ENCODE measurements around the gene PDE6H. TPM values are rescaled to one million over a fixed set of nuclear protein-coding genes. Genes with fewer than 3 reads are reported as not detected.
A peak's percentile ranks its signal among the peaks of the same experiment; 100 is the strongest.

The PDE6H gene
- total RNA-seq, 1 experiment from 2014 or later, result not detected

DNA sequence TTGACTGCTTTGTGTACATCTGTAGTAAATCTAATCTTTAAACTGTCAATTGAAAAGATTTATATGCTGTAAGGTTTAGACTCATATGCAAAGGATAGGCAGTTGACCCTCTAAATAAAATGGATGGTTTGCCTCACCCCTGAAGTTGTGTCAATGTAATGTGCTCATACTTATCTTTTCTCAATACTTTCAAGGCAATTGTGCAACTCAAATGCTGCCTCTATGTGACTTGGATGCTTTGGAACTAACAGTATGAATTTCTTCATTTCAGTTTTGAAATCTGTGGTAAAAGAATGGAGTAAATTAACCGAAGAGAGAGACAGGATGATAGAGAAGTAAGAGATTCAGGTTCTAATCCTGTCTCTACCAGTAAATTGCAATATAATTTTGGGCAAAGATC, 9.7 kb downstream of the PDE6H start:
- Histone ChIP-seq H3K27me3 (ENCODE audit: low read length) (no peaks in the 10 kb centered on the region), H2AFZ (ENCODE audit: low read length) (peak overlapping the region; percentile 68; the same call in 1 of the 2 replicates), H3K9me3 (ENCODE audit: low read length) (no peaks in the 10 kb centered on the region), H3K4me1 (ENCODE audit: low read length) (peaks cover 6% of the 10 kb centered on the region), H3K36me3 (ENCODE audit: insufficient read depth, low read length) (no peaks in the 10 kb centered on the region), H3K9me2 (replicated peaks; ENCODE audit: insufficient read depth, low read length) (no peaks in the 10 kb centered on the region), H4K20me1 (ENCODE audit: insufficient read depth, low read depth, low read length) (no peaks in the 10 kb centered on the region), H3K9ac (ENCODE audit: low read length) (no peak overlapping the region), H3K4me3 (ENCODE audit: low read length) (no peak overlapping the region), H3K27ac (ENCODE audit: low read length) (no peak overlapping the region), H3K4me2 (ENCODE audit: low read depth, low read length, poor library complexity, severe bottlenecking) (no peak overlapping the region), H3K79me2 (ENCODE audit: low read length) (no peaks in the 10 kb centered on the region)
- peak; percentile 14 for DNase-seq

DNA sequence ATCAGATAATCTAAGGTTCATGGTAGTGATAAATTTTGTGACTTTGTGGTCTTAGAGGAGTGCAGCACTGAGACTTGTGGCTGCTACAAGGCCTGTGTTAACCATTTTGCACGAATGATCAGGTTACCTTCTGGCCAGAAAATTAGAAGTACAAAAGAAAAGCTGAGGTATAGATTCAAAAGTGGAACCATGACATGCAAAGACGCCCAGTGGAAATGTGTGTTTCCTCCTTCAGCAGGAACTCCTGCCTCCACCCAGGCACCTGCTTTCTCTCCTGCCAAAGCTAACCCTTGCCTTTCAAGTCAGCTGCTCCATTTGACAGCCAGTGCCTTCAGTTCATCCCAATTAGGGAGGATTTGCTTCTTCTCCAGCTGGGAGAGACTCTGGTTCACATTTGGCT, 10.1 kb downstream of the PDE6H start:
- peak; percentile 42 for DNase-seq
- no peaks in the 10 kb centered on the region for H4K20me1 ChIP-seq (ENCODE audit: insufficient read depth, low read depth, low read length)
- H3K79me2 ChIP-seq (ENCODE audit: low read length), result no peaks in the 10 kb centered on the region
- H3K4me1 ChIP-seq (ENCODE audit: low read length), result peaks cover 7% of the 10 kb centered on the region
- no peaks in the 10 kb centered on the region for H3K27me3 ChIP-seq (ENCODE audit: low read length)
- no peak overlapping the region for H3K9ac ChIP-seq (ENCODE audit: low read length)
- H3K27ac ChIP-seq (ENCODE audit: low read length), result no peak overlapping the region
- H3K4me2 ChIP-seq (ENCODE audit: low read depth, low read length, poor library complexity, severe bottlenecking), result no peak overlapping the region
- H3K36me3 ChIP-seq (ENCODE audit: insufficient read depth, low read length), result no peaks in the 10 kb centered on the region
- H3K4me3 ChIP-seq (ENCODE audit: low read length), result no peak overlapping the region
- no peaks in the 10 kb centered on the region for H3K9me3 ChIP-seq (ENCODE audit: low read length)
- H2AFZ ChIP-seq (ENCODE audit: low read length), result peak overlapping the region; percentile 68; the same call in 1 of the 2 replicates
- no peaks in the 10 kb centered on the region for H3K9me2 ChIP-seq (replicated peaks; ENCODE audit: insufficient read depth, low read length)

DNA sequence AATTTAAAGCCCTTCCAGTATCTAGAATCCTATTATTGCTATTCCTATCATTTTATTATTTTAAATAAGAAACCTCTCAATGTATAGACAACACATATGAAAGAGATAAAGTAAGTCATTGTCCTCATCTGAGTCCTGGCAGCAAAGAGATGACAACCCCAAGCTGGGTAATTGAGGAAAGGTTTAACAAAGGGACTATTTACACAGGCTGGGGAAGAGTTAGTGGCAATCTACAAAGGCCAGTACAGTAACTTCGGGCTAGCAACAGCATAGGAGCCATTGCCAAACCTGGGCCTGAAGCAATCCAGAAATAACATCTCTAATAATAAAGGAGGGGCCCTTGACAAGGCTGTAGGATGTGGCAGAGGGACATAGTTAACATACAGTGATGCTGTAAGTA, 11.2 kb downstream of the PDE6H start:
- Histone ChIP-seq H3K4me2 (ENCODE audit: low read depth, low read length, poor library complexity, severe bottlenecking) (no peak overlapping the region), H3K27ac (ENCODE audit: low read length) (no peak overlapping the region), H3K9ac (ENCODE audit: low read length) (no peak overlapping the region), H3K4me3 (ENCODE audit: low read length) (no peak overlapping the region), H3K9me3 (ENCODE audit: low read length) (no peaks in the 10 kb centered on the region), H4K20me1 (ENCODE audit: insufficient read depth, low read depth, low read length) (no peaks in the 10 kb centered on the region), H3K9me2 (replicated peaks; ENCODE audit: insufficient read depth, low read length) (no peaks in the 10 kb centered on the region), H3K4me1 (ENCODE audit: low read length) (peaks cover 9% of the 10 kb centered on the region), H2AFZ (ENCODE audit: low read length) (no peak overlapping the region), H3K79me2 (ENCODE audit: low read length) (no peaks in the 10 kb centered on the region), H3K36me3 (ENCODE audit: insufficient read depth, low read length) (no peaks in the 10 kb centered on the region), H3K27me3 (ENCODE audit: low read length) (no peaks in the 10 kb centered on the region)
- DNase-seq, result no peak

DNA sequence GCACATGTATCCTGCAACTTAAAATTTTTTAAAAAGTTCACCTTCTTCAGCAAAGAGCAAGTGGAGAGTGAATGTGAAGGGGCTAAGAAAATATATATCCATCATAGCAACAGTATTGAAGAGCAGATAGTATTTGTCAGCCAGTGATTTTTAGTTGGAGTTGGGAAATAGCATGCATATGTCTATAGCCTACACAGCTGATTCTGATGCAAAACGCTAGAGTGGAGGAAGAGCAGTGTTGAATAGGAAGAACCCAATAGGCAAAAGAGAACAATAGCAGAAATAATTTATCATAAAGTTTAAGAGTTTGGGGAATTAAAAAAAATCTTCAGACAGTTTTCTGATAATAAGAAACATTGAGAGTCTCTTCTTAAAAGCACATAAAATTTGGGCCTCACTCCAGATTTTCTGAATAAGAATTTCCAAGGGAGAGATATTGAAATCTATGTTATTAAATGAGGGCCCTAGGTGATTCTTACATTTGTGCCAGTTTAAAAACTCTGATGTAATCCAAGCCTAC, 12.0 kb downstream of the PDE6H start:
- DNase-seq, result no peak
- H3K27me3 ChIP-seq (ENCODE audit: low read length), result no peaks in the 10 kb centered on the region
- no peak overlapping the region for H3K9ac ChIP-seq (ENCODE audit: low read length)
- no peak overlapping the region for H3K4me2 ChIP-seq (ENCODE audit: low read depth, low read length, poor library complexity, severe bottlenecking)
- no peaks in the 10 kb centered on the region for H3K9me2 ChIP-seq (replicated peaks; ENCODE audit: insufficient read depth, low read length)
- H4K20me1 ChIP-seq (ENCODE audit: insufficient read depth, low read depth, low read length), result no peaks in the 10 kb centered on the region
- H3K4me1 ChIP-seq (ENCODE audit: low read length), result peaks cover 9% of the 10 kb centered on the region
- H2AFZ ChIP-seq (ENCODE audit: low read length), result no peak overlapping the region
- H3K4me3 ChIP-seq (ENCODE audit: low read length), result no peak overlapping the region
- no peak overlapping the region for H3K27ac ChIP-seq (ENCODE audit: low read length)
- no peaks in the 10 kb centered on the region for H3K36me3 ChIP-seq (ENCODE audit: insufficient read depth, low read length)
- no peaks in the 10 kb centered on the region for H3K79me2 ChIP-seq (ENCODE audit: low read length)
- H3K9me3 ChIP-seq (ENCODE audit: low read length), result no peaks in the 10 kb centered on the region

DNA sequence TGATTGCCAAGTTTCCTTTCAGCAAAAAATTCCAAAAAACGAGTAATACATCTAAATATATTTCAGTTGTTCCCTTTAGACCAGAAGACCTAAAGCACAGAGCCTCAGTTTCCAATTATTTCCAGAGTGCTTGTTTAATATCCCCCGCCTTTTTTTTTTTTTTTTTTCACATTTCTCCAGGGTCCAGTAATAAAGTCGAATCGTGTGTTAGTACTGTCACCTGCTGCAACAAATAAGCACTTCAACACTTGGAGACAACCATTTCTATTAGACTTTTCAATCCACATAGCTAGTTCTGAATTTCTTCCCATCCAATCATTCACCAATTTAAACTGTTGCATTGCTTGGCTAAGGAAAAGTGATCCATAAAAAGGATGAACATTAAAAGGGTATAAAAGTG, 13.6 kb downstream of the PDE6H start:
- no peaks in the 10 kb centered on the region for H3K36me3 ChIP-seq (ENCODE audit: insufficient read depth, low read length)
- H3K27me3 ChIP-seq (ENCODE audit: low read length), result no peaks in the 10 kb centered on the region
- H3K9me2 ChIP-seq (replicated peaks; ENCODE audit: insufficient read depth, low read length), result no peaks in the 10 kb centered on the region
- H3K4me2 ChIP-seq (ENCODE audit: low read depth, low read length, poor library complexity, severe bottlenecking), result no peak overlapping the region
- no peaks in the 10 kb centered on the region for H3K79me2 ChIP-seq (ENCODE audit: low read length)
- H3K9me3 ChIP-seq (ENCODE audit: low read length), result no peaks in the 10 kb centered on the region
- no peak overlapping the region for H3K9ac ChIP-seq (ENCODE audit: low read length)
- H3K4me3 ChIP-seq (ENCODE audit: low read length), result no peak overlapping the region
- H4K20me1 ChIP-seq (ENCODE audit: insufficient read depth, low read depth, low read length), result no peaks in the 10 kb centered on the region
- peak; percentile 41 for DNase-seq
- H3K27ac ChIP-seq (ENCODE audit: low read length), result no peak overlapping the region
- H3K4me1 ChIP-seq (ENCODE audit: low read length), result peaks cover 9% of the 10 kb centered on the region
- H2AFZ ChIP-seq (ENCODE audit: low read length), result no peak overlapping the region

DNA sequence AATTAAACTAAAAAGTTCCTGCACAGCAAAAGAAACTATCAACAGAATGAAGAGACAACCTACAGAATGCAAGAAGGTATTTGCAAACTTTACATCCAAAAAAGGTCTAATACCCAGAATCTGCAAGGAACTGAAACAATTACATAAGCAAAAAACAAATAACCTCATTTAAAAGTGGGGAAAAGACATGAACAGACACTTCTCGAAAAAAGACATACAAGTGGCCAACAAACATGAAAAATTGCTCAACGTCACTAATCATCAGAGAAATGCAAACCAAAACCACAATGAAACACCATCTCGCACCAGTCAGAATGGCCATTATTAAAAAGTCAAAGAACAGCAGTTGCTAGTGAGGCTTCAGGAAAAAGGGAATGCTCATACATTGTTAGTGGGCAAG, 15.2 kb downstream of the PDE6H start:
- Histone ChIP-seq H3K9me3 (ENCODE audit: low read length) (no peaks in the 10 kb centered on the region), H3K27me3 (ENCODE audit: low read length) (no peaks in the 10 kb centered on the region), H4K20me1 (ENCODE audit: insufficient read depth, low read depth, low read length) (no peaks in the 10 kb centered on the region), H3K4me3 (ENCODE audit: low read length) (no peak overlapping the region), H3K9me2 (replicated peaks; ENCODE audit: insufficient read depth, low read length) (no peaks in the 10 kb centered on the region), H3K4me2 (ENCODE audit: low read depth, low read length, poor library complexity, severe bottlenecking) (no peak overlapping the region), H3K79me2 (ENCODE audit: low read length) (no peaks in the 10 kb centered on the region), H3K27ac (ENCODE audit: low read length) (no peak overlapping the region), H3K4me1 (ENCODE audit: low read length) (peaks cover 7% of the 10 kb centered on the region), H3K9ac (ENCODE audit: low read length) (no peak overlapping the region), H2AFZ (ENCODE audit: low read length) (no peak overlapping the region), H3K36me3 (ENCODE audit: insufficient read depth, low read length) (no peaks in the 10 kb centered on the region)
- peak; percentile 27 for DNase-seq

DNA sequence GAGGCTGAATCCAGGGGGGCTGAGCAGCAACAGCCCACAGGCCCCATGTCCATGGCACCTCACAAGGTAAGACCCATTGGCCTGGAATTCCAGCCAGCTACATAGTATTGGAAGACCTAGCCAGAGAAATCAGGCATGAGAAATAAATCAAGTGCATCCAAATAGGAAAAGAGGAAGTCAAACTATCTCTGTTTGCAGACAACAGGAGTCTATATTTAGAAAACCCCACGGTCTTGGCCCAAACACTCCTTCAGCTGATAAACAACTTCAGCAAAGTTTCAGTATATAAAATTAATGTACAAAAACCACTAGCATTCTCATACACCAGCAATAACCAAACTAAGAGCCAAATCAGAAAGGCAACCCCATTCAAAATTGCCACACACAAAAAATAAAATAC, 16.9 kb downstream of the PDE6H start:
- Histone ChIP-seq H3K36me3 (ENCODE audit: insufficient read depth, low read length) (no peaks in the 10 kb centered on the region), H3K79me2 (ENCODE audit: low read length) (no peaks in the 10 kb centered on the region), H3K9me2 (replicated peaks; ENCODE audit: insufficient read depth, low read length) (no peaks in the 10 kb centered on the region), H3K9me3 (ENCODE audit: low read length) (no peaks in the 10 kb centered on the region), H4K20me1 (ENCODE audit: insufficient read depth, low read depth, low read length) (no peaks in the 10 kb centered on the region), H3K4me2 (ENCODE audit: low read depth, low read length, poor library complexity, severe bottlenecking) (no peak overlapping the region), H3K9ac (ENCODE audit: low read length) (no peak overlapping the region), H3K4me3 (ENCODE audit: low read length) (no peak overlapping the region), H3K4me1 (ENCODE audit: low read length) (peaks cover 13% of the 10 kb centered on the region), H2AFZ (ENCODE audit: low read length) (no peak overlapping the region), H3K27me3 (ENCODE audit: low read length) (no peaks in the 10 kb centered on the region), H3K27ac (ENCODE audit: low read length) (no peak overlapping the region)
- DNase-seq, result no peak

DNA sequence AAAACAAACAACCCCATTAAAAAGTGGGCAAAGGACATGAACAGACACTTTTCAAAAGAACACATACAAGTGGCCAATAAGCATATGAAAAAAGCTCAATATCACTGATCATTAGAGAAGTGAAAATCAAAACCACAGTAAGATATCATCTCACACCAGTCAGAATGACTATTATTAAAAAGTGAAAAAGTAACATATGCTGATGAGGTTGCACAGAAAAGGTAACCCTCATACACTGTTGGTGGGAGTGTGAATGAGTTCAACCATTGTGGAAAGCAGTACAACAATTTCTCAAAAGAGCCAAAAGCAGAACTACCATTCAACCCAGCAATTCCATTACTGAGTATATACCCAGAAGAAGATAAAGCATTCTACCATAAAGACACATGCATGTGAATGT, 18.2 kb downstream of the PDE6H start:
- Histone ChIP-seq H3K9me2 (replicated peaks; ENCODE audit: insufficient read depth, low read length) (no peaks in the 10 kb centered on the region), H3K4me3 (ENCODE audit: low read length) (no peak overlapping the region), H4K20me1 (ENCODE audit: insufficient read depth, low read depth, low read length) (no peaks in the 10 kb centered on the region), H3K4me1 (ENCODE audit: low read length) (peaks cover 13% of the 10 kb centered on the region), H3K36me3 (ENCODE audit: insufficient read depth, low read length) (no peaks in the 10 kb centered on the region), H3K79me2 (ENCODE audit: low read length) (no peaks in the 10 kb centered on the region), H2AFZ (ENCODE audit: low read length) (no peak overlapping the region), H3K9ac (ENCODE audit: low read length) (no peak overlapping the region), H3K9me3 (ENCODE audit: low read length) (no peaks in the 10 kb centered on the region), H3K4me2 (ENCODE audit: low read depth, low read length, poor library complexity, severe bottlenecking) (no peak overlapping the region), H3K27me3 (ENCODE audit: low read length) (no peaks in the 10 kb centered on the region), H3K27ac (ENCODE audit: low read length) (no peak overlapping the region)
- no peak for DNase-seq

DNA sequence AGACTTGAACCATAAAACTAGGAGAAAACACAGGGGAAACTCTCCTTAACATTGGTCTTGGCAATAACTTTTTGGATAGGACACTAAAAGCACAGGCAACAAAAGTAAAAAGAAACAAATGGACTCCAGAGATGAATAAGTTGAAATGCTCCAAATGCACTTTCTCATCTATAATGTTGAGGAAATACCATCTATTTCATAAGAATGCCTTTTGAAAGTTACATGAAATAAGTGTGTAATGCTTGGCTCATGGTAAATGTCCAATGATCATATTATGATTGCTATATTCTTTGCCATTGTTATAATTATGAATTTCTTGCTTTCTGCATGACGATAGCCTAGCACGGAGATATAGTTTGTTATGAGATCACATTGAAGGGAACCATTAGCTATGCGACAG, 19.8 kb downstream of the PDE6H start:
- Histone ChIP-seq H3K79me2 (ENCODE audit: low read length) (no peaks in the 10 kb centered on the region), H3K27ac (ENCODE audit: low read length) (no peak overlapping the region), H4K20me1 (ENCODE audit: insufficient read depth, low read depth, low read length) (no peaks in the 10 kb centered on the region), H3K4me2 (ENCODE audit: low read depth, low read length, poor library complexity, severe bottlenecking) (no peak overlapping the region), H3K9me3 (ENCODE audit: low read length) (no peaks in the 10 kb centered on the region), H3K9me2 (replicated peaks; ENCODE audit: insufficient read depth, low read length) (no peaks in the 10 kb centered on the region), H3K9ac (ENCODE audit: low read length) (no peak overlapping the region), H3K27me3 (ENCODE audit: low read length) (no peaks in the 10 kb centered on the region), H3K36me3 (ENCODE audit: insufficient read depth, low read length) (no peaks in the 10 kb centered on the region), H2AFZ (ENCODE audit: low read length) (no peak overlapping the region), H3K4me1 (ENCODE audit: low read length) (peaks cover 13% of the 10 kb centered on the region), H3K4me3 (ENCODE audit: low read length) (no peak overlapping the region)
- no peak for DNase-seq
